H1 (cell line): Measurements from ENCODE around the gene IFT43. TPM values are rescaled to one million over a fixed set of nuclear protein-coding genes. Genes with fewer than 3 reads are reported as not detected.

Experiments used
- BCL11A ChIP-seq, 2 experiments: IDR thresholded peaks; one replicate each; pipeline ENCODE4 v1.6.1; 2011; ENCODE audit warnings: low read depth in 2 of 2, low read length in 2 of 2, mild to moderate bottlenecking in 2 of 2
- EGR1 ChIP-seq: IDR thresholded peaks from 2 replicates; pipeline ENCODE4 v1.6.1; 2011; ENCODE audit warnings: low read depth, low read length, borderline replicate concordance
- JUND ChIP-seq: IDR thresholded peaks from 2 replicates; pipeline ENCODE4 v1.6.1; 2011; ENCODE audit warnings: mild to moderate bottlenecking, improper control_type of control experiment, low read length
- MAX ChIP-seq: IDR thresholded peaks from 2 replicates; pipeline ENCODE4 v1.6.1; 2012; ENCODE audit warnings: inconsistent platforms
- RXRA ChIP-seq: IDR thresholded peaks from 2 replicates; pipeline ENCODE4 v1.6.1; 2011; ENCODE audit warnings: low read depth, mild to moderate bottlenecking, low read length, moderate library complexity; ENCODE audit not compliant: insufficient read depth
- SIRT6 ChIP-seq: IDR thresholded peaks from one replicate; pipeline ENCODE4 v1.7.1; 2012; ENCODE audit warnings: low read length, inconsistent platforms
- SP4 ChIP-seq: IDR thresholded peaks from 2 replicates; pipeline ENCODE4 v1.6.1; 2012; ENCODE audit warnings: low read length, inconsistent platforms
- polyA plus RNA-seq, 7 experiments: library from polyadenylated mRNA; depleted of rRNA in 3 of 7; stranded (reverse) in 5 of 7; unstranded in 2 of 7; fragments of >200 nt in 5 of 7; fragments of 200-250 nt in 2 of 7; gene quantifications; 1 replicate in 5 of 7; 2 replicates in 1 of 7; 4 replicates in 1 of 7; pipeline versions ENCODE4 v1.2.1 to v1.2.3, GENCODE V29; 2011 to 2013; ENCODE audit warnings: missing spikeins in 2 of 7, mixed read lengths in 2 of 7
- total RNA-seq: library from RNA; stranded (reverse); fragmentation: NEBNext Ultra II Directional; extraction: Animal tissue kit (Norgen Biotek cat#: 25700); gene quantifications from 2 replicates; pipeline ENCODE4 v1.2.1, GENCODE V29; 2021

Gene IFT43
- total and polyA plus RNA-seq, 2 of the 8 experiments (the other 6 are each of a cell fraction or from before 2014, with no cell fraction given): 17.0 to 20.8 TPM

- TF ChIP-seq RXRA: no peak
- TF ChIP-seq BCL11A (IDR thresholded peaks at IDR 0.05; ENCODE audit: low read depth in 2 of 2, low read length in 2 of 2): no peak
- no peak for TF ChIP-seq EGR1
- no peak for TF ChIP-seq SIRT6
- TF ChIP-seq SP4: no peak
- TF ChIP-seq MAX: no peak
- no peak for TF ChIP-seq JUND
Observed at GRCh38 chr14:75990297-75990696, 4.7 kb downstream of the IFT43 start (continued).
